Muscle of arm (tissue), 12 donors: ENCODE results near the gene GPR132. TPM values are rescaled to one million over a fixed set of nuclear protein-coding genes. Genes with fewer than 3 reads are reported as not detected.
"Not testable (repeated sequence)": the region's sequence is repeated elsewhere in the genome, so short reads cannot be mapped to it uniquely, and the experiment has no call there.

Experiments
- DNase-seq: peaks from one replicate; pipeline ENCODE4 v3.0.0-alpha.2; 2013
- polyA plus RNA-seq, 12 donors: library from polyadenylated mRNA; unstranded; fragments of 120-200 nt; gene quantifications; one replicate each; pipeline ENCODE4 v1.2.1, GENCODE V29; 2013; ENCODE audit not compliant: insufficient read length in 12 of 12

Gene GPR132
- polyA plus RNA-seq, 12 donors, result 0.49 to 2.2 (median 0.69) TPM; not detected in 2

DNA sequence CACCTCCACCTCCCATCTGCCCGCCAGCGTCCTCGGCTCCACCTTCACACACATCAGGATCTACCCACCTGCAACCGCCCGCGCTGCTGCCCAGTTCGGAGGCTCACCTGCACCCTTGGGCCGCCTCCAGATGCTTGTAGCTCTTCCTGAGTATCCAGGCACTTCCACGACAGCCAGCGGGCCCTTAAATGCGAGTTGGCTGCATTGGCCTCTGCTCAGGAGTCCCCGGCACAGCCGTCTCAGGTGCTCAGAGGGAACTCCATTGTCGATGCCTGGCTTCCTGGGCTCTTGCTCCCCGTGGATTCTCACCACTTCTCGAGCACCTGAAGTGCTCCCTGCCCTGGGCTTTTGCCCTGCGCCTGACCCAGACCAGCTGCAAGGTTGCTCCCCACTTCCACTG lies 22.4 kb downstream of the GPR132 start:
- no peak for DNase-seq

DNA sequence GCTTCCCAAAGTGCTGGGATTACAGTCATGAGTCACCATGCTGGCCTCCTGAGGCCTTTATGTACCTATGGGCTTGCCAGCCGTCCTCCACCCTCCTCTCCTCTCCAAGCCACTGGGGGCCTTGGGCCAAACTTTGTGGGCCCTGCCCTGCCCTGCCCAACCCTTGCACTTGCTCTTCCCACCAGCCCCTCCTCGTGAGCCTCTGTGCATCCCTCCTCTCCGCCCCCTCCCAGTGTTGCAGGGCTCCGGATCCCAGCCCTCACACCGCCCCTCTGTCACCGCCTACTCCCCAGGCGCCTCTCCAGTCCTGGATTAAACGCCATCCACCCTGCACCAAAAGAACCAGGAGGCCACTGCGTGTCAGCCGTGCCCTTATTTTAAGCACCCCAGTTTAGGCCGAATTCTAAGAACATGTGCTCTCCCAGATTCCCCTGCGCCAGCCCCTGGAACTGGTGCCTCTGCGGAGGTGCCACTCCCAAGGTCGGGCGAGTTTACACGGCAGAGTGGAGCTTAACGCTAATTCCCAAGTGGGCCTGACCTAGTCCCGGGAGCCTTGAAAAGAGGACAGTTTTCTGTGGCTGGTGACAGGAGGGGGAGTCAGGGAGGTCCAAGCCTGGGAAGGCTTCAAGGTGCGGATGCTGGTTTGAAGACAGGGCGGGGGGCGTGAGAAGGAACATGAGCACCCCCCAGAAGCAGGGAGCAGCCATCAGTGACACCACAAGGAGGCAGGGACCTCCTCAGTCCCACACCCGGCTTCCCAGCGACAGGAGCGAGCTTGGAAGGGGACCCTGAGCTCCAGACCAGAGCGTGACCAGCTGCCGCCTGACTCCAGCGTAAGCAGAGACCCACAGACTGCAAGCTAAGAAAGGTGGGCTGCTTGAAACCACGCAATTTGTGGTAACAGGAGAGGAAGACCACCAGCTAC lies 23.1 kb downstream of the GPR132 start:
- no peak for DNase-seq

DNA sequence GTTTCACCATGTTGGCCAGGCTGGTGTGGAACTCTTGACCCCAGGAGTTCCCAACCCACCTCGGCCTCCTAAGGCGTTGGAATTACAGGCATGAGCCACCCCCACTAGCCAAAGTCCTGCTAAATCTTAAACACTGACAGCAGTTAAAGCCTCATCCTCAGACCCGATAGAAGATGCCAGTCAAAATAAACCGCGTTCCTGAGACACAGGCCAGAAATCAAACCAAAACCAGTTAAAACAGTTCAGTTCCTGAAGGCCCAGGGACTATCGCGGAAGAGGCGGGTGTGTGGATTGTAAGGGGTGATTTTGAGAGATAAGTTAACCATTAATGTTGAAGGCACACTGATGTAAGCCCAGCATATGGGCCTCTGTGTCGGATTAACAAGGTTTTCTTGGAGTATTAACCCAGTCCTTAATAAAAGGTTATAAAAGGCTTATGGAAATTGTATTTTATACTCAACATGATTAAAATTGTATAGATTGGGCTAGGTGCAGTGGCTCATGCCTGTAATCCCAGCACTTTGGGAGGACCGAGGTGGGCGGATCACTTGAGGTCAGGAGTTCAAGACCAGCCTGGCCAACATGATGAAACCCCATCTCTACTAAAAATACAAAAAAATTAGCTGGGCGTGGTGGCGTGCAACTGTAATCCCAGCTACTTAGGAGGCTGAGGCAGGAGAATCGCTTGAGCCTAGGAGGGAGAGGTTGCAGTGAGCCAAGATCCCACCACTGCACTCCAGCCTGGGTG lies 25.6 kb downstream of the GPR132 start:
- DNase-seq, result no peak

DNA sequence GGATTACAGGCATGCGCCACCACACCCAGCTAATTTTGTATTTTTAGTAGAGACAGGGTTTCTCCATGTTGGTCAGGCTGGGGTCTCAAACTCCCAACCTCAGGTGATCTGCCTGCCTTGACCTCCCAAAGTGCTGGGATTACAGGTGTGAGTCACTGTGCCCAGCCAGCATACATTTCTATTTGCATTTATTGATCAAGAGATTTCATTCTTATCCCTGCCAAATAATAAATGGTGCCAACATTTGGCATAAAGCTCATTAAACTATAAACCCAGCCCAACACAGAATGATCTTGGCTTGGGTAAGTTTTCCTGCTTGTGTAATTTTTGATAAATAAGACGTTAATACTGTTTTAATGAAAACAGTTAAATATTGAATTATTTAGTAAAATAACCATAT lies 29.6 kb downstream of the GPR132 start:
- not testable (repeated sequence) for DNase-seq

DNA sequence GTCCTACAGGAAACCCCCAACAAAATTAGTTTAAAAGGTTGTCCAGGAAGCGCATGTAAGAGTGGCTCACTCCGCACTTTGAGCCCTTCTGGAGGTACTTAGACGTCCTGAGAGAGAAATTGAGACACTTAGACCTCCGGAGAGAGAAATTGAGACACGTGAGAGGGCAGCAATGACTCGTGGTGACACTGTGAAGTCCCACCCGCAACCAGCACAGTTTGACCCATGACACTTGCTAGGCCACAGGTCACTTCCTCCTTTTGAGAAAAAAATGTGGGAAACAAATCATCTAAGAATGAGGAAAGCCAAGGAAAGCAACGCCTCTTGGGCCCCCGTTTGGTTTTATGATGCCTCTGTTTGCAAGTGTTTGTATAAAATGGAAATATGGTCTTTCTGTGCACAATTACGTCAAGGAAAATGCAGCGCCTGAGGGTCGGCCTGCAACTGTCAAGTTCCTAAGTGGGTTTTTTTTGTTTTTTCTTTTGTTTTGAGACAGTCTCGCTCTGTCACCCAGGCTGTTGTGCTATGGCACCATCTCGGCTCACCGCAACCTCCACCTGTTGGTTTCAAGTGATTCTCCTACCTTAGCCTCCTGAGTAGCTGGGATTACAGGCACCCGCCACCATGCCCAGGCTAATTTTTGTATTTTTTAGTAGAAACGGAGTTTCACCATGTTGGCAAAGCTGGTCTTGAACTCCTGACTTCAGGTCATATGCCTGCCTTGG lies 30.8 kb downstream of the GPR132 start:
- no peak for DNase-seq

DNA sequence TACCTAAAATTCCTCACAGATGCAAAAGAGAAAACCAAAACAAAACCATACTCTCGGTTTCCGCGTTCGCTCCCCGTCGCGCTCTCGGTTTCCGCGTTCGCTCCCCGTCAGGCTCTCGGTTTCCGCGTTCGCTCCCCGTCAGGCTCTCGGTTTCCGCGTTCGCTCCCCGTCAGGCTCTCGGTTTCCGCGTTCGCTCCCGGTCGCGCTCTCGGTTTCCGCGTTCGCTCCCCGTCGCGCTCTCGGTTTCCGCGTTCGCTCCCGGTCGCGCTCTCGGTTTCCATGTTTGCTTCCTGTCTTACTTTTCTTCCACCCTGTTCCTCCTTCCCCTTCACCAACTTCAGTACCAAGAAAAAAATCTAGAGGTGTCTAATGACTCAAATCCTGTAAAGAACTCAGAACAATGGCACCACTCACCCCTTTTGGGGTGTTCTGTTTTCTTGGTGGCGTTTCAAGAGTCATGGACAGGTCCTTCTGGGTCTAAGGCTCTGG lies 31.8 kb downstream of the GPR132 start:
- not testable (repeated sequence) for DNase-seq

DNA sequence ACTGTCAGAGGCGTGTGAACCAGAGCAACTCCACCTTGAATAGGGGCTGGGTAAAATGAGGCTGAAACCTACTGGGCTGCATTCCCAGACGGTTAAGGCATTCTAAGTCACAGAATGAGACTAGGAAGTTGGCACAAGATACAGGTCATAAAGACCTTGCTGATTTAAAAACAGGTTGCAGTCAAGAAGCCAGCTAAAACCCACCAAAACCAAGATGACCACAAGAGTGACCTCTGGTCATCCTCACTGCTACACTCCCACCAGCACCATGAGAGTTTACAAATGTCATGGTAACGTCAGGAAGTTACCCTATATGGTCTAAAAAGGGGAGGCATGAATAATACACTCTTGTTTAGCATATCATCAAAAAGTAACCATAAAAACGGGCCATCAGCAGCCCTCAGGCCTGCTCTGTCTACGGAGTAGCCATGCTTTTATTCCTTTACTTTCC lies 32.8 kb downstream of the GPR132 start:
- not testable (repeated sequence) for DNase-seq

DNA sequence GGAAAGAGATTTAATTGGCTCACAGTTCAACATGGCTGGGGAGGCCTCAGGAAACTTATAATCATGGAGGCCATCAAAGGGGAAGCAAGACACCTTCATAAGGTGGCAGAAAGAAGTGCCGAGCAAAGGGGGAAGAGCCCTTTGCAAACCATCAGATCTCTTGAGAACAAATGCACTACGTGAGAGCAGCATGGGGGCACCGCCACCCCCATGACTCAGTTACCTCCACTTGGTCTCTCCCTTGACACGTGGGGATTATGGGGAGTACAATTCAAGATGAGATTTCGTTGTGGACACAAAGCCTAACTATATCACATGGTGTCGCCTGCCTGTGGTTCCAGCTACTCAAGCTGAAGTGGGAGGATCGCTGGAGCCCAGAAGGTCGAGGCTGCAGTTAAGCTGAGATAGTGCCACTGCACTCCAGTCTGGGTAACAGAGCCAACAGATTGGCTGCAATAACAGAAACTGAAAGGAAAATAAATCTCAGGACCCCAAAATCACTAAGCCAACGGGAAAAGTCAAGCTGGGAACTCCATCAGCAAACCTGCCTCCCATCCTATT lies 34.3 kb downstream of the GPR132 start:
- no peak for DNase-seq

DNA sequence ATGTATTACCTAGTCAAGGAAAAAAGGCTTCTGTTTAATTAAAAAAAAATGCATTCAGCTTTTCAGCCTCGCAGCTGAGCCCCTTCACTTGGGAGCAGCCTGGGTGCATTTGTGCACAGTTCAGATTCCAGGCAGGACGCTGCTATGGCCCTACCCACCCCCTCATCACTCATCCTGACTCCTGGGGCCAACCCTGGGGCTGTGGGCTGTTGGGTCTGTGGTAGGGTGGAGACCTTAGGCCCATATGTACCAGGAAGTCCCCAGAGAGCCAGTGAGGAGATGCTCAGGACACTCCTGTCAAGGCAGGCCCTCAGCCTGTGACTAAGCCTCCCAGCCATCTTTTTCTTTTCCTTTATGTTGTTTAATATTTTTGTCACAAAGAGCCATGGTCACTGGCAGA lies 35.0 kb downstream of the GPR132 start:
- DNase-seq, result no peak

DNA sequence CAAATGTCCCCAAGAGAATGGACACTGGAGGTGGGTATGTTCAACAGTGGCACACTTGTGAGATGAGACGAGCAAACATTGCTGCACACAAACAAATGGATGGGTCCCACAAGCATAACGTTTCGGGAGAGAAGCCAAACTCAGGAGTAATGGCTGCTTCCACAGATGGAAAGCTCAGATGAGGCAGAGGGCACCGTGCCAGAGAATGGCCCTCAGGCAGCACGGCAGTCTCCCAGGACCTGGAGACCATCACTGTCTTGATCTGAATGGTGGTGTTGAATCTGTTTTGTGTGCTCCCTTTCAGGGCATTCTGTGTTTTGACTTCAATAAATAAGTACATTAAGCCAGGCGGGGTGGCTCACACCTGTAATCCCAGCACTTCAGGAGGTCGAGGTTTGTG lies 35.8 kb downstream of the GPR132 start:
- no peak for DNase-seq

DNA sequence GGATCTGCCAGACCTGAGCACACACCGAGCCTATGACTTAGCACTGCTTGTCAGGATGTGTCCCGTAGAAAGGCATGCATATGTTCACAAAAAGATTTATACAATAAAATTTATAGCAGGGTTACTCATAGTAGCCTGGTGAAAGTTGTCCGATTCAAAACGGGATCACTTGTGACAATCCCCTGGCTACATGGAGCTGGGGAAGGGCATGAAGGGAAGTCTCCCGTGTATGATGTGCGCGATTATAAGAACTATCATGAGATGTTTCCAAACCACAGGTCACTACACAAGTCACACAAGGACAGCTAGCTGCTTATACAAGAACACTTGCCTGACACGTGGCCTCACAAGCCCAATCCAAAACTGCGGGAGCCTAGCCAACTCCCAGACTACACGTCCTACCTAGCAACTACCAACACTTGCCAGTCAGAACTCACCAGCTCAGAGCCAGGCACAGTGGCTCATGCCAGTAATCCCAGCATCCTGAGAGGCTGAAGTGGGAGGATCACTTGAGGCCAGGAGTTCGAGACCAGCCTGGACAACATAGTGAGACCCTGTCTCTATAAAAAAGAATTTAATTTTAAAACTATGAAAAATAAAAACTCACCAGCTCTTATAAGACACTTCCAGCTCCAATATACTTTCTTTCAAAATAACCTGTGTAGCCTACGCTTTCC lies 36.8 kb downstream of the GPR132 start:
- DNase-seq, result no peak

DNA sequence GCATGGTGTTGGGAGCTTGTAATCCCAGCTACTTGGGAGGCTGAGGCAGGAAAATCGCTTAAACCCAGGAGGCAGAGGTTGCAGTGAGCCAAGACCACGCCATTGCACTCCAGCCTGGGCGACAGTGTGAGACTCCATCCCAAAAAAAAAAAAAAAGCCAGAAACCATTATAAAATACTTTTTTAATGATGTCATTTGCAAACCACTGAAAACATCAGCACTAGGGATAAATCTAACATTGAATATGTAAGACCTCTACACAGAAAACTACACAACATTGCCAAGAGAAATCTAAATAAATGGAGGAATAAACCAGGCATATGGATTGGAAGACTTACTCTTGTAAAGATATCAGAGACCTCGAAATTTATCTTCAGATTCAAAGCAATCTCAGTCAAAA lies 37.5 kb downstream of the GPR132 start:
- DNase-seq, result not testable (repeated sequence)

DNA sequence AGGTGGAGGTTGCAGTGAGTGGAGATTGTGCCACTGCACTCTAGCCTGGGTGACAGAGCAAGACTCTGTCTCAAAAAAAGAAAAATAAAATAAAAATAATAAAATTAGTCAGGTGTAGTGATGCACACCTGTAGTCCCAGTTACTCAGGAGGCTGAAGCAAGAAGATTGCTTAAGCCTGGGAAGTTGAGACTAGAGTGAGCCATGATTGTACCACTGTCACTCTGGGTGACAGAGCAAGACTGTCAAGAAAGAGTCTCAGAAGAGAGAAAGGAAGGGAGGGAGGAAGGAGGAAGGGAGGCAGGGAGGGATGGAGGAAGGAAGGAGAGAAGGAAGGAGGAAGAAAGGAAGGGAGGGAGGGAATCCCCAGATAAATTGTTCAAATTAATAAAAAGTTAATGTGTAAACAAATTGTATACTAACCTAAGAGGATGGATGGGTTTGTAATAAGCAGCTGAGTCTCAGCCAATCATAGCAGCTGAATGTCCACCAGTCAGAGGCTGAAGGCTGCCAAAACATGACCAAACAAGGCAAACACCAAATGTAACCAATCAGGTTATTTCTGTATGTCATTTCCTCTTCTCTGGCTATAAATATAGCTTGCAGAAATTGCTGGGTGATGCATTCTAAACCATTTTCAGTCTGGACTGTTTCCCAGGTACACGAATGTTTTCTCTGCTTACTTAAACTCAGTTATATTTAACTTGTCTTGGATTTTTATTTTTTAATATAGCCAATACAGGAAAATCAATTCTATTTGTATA lies 38.2 kb downstream of the GPR132 start:
- DNase-seq, result no peak

DNA sequence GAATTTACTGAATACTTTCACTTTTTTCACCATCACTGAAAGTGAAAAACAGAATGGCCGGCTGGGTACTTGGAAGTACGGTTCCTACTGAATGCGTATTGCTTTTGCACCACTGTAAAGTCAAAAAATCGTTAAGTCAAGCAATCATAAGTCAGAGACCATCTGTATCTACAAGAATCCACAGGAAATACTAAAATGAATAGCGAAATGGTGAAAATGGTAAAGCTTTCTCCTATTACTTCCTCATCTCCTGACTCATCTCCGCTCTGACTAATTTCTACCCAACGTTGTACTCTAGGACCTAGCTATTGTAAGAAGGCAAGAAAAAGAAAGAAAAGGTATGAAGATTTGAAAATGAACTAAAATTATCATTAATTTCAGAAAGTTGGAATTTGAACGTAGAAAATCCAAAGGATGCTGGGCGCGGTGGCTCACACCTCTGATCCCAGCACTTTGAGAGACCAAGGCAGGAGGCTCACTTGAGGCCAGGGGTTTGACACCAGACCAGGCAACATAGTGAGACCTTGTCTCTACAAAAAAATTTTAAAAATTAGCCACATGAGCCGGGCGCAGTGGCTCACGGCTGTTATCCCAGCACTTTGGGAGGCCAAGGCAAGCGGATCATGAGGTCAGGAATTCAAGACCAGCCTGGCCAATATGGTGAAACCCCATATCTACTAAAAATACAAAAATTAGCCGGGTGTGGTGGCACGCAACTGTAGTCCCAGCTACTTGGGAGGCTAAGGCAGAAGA lies 39.0 kb downstream of the GPR132 start:
- DNase-seq, result no peak

DNA sequence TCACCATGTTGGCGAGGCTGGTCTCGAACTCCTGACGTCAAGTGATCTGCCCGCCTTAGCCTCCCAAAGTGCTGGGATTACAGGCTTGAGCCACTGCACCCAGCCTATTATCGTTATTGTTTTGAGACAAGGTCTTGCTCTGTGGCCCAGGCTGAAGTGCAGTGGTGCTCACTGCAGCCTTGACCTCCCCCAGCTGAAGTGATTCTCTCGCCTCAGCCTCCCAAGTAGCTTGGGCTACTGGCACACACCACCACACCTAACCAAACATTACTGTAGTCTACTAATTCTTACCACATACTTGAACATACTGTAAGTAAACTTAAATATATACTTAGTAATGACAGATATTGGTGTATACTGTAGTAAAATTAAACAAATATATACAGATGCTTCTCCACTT lies 39.8 kb downstream of the GPR132 start:
- DNase-seq, result no peak

DNA sequence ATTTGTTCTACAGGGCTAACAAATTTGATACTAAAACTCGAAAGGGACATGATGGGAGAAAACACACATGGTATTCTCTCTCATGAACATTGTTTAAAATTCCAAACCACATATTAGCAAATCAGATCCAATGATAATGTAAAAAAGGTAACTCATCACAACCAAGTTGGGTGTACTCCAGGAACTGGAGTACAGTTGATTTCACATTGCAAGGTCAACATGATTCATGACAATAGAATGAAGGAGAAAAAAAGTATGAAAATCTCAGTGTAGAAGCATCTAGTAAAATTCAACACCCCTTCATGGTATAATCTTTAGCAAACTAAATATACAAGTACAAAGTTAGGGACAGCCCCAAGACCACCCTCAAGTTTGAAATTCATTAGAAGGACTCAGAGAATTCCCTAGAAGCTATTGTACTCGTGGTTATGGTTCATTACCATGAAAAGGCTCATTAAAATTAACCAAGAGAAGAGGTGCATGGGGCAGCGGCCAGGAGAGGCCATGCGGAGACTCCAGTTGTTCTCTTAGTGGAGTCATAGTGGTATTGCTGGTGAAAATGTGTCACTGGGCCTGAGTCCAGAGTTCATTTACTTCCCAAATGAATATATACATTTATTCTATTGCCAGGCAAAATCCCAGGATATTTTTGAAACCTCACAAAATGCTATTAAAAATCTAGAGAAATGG lies 41.3 kb downstream of the GPR132 start:
- DNase-seq, result no peak

DNA sequence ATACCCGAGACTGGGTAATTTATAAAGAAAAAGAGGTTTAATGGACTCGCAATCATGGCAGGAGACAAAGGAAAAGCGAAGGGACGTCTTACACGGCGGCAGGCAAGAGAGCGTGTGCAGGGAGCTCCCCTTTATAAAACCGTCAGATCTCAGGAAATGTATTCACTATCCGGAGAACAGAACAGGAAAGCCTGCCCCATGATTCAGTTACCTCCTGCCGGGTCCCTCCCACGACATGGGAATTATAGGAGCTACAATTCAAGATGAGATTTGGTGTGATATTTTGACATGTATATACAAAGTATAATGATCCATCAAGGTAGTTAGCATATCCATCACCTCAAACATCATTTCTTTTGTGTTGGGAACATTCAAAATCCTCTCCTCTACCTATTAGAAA lies 42.1 kb downstream of the GPR132 start:
- no peak for DNase-seq

DNA sequence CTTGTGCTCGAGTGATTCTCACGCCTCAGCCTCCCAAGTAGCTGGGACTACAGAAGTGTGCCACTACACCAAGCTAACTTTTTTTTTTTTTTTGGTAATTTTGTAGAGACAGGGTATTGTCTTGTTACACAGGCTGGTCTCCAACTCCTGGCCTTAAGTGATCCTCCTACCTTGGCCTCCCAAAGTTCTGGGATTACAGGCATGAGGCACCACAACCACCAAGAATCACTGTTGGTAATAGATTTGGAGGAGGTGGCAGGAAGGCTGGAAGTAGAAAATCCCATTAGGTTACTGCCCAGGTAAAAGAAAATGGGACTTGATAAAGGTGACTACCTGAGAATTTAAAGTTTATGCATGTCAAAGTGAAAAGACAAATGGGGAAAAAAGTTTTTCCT lies 43.0 kb downstream of the GPR132 start:
- DNase-seq, result no peak
